K562 (cell line): ENCODE results near the gene MGAT1. TPM values are rescaled to one million over a fixed set of nuclear protein-coding genes. Genes with fewer than 3 reads are reported as not detected.

Experiments
- ATAC-seq: fragments of 200-7000 bp; cut with Tn5 transposase; 3 replicates; pipeline ENCODE4 v1.9.1; 2020; ENCODE audit warnings: moderate library complexity
- BruUV-seq: library from RNA; stranded (reverse); fragments of 400-500 nt; replicated peaks from 2 replicates; lab custom pipeline; 2021; lab: Mats Ljungman, UMichigan
- CTCF ChIA-PET: fragments of 300-600 bp; formaldehyde crosslinking; extraction: SDS; loops from one replicate; lab custom pipeline; 2021; ENCODE audit warnings: low intra/inter-chr PET ratio; lab: Yijun Ruan, JAX
- POLR2A ChIA-PET: fragments of 300-600, 350-650 bp; sonication (Branson Sonifier 250); formaldehyde crosslinking; extraction: SDS; loops from one replicate; lab custom pipeline; 2021; ENCODE audit warnings: antibody characterized with exemption, inconsistent platforms; lab: Yijun Ruan, JAX
- DNase-seq, 4 experiments: peaks; one replicate each; pipeline versions ENCODE4 v3.0.0 to v3.0.0-alpha.2; 2011 to 2018; ENCODE audit warnings: low spot score in 3 of 4, mixed read lengths in 3 of 4; ENCODE audit errors: extremely low read depth in 1 of 4
- FAIRE-seq: peaks from 2 replicates; lab custom pipeline; 2011; peaks lifted over from hg19 to GRCh38; lab: Jason Lieb, UNC
- H2AFZ ChIP-seq: 2 replicates; pipeline ENCODE4 v1.6.0; 2011; ENCODE audit warnings: low read depth, low read length, control low read depth, inconsistent platforms
- H3K27ac ChIP-seq: fragments of 200-600 bp; 3 replicates; pipeline ENCODE4 v1.8.0; 2011; ENCODE audit warnings: low read depth, mild to moderate bottlenecking, control low read depth, inconsistent platforms, low read length, moderate library complexity, mixed read lengths; ENCODE audit errors: extremely low read depth
- H3K27me3 ChIP-seq, 2 experiments: fragments of 300-600 bp in 1 of 2; 2 replicates in 1 of 2; 3 replicates in 1 of 2; pipeline versions ENCODE4 v1.6.0 to v1.8.0; 2011; ENCODE audit warnings: inconsistent platforms in 2 of 2, low read length in 2 of 2, mild to moderate bottlenecking in 1 of 2, mixed read lengths in 1 of 2, moderate library complexity in 1 of 2; ENCODE audit not compliant: control insufficient read depth in 2 of 2, insufficient read depth in 2 of 2
- H3K36me3 ChIP-seq: fragments of 300-600 bp; 3 replicates; pipeline ENCODE4 v1.8.0; 2011; ENCODE audit warnings: mild to moderate bottlenecking, low read length, inconsistent platforms; ENCODE audit not compliant: control insufficient read depth, insufficient read depth
- H3K4me1 ChIP-seq, 2 experiments: fragments of 200-600 bp in 1 of 2; replicated peaks in 1 of 2; 2 replicates in 1 of 2; 3 replicates in 1 of 2; pipeline versions ENCODE4 v1.5.1 to v1.8.0; 2011; ENCODE audit warnings: inconsistent platforms in 2 of 2, low read length in 2 of 2, mild to moderate bottlenecking in 1 of 2, mixed read lengths in 1 of 2, moderate library complexity in 1 of 2; ENCODE audit not compliant: control insufficient read depth in 2 of 2, insufficient read depth in 2 of 2
- H3K4me2 ChIP-seq: 2 replicates; pipeline ENCODE4 v1.6.1; 2011; ENCODE audit warnings: low read length, control low read depth, inconsistent platforms, mixed read lengths; ENCODE audit not compliant: insufficient read depth
- H3K4me3 ChIP-seq: fragments of 200-600 bp; sonication (generic), shearing (Covaris generic); 2 replicates; pipeline ENCODE4 v1.5.1; 2016; ENCODE audit warnings: control low read depth, inconsistent platforms
- H3K79me2 ChIP-seq: fragments of 200-600 bp; 3 replicates; pipeline ENCODE4 v1.8.0; 2011; ENCODE audit warnings: low read length, inconsistent platforms; ENCODE audit not compliant: control insufficient read depth, insufficient read depth
- H3K9ac ChIP-seq, 2 experiments: 2 replicates each; pipeline versions ENCODE4 v1.6.0 to v1.6.1; 2011; ENCODE audit warnings: low read depth in 2 of 2, low read length in 2 of 2, control low read depth in 1 of 2, inconsistent platforms in 1 of 2, mild to moderate bottlenecking in 1 of 2, mixed read lengths in 1 of 2; ENCODE audit not compliant: insufficient read depth in 1 of 2
- H3K9me1 ChIP-seq: one replicate; pipeline ENCODE4 v1.6.0; 2011; ENCODE audit warnings: inconsistent platforms, mild to moderate bottlenecking, low read length, moderate library complexity; ENCODE audit not compliant: control insufficient read depth, insufficient read depth
- H3K9me3 ChIP-seq: replicated peaks from 2 replicates; pipeline ENCODE4 v1.5.1; 2011; ENCODE audit warnings: low read depth, low read length, inconsistent platforms; ENCODE audit not compliant: control insufficient read depth, insufficient read depth
- H4K20me1 ChIP-seq: replicated peaks from 2 replicates; pipeline ENCODE4 v1.6.1; 2011; ENCODE audit warnings: low read length, inconsistent platforms, mixed read lengths; ENCODE audit not compliant: control insufficient read depth, insufficient read depth
- ATF3 ChIP-seq, 2 experiments: fragments of 450-650 bp in 1 of 2; sonication (generic) in 1 of 2; formaldehyde crosslinking in 1 of 2; IDR thresholded peaks in 1 of 2; conservative IDR thresholded peaks in 1 of 2; 2 replicates each; pipeline versions ENCODE4 v1.6.1 to v1.8.1; 2016 to 2023; ENCODE audit warnings: mild to moderate bottlenecking in 2 of 2, moderate library complexity in 2 of 2, inconsistent platforms in 1 of 2, missing genetic modification reagents in 1 of 2
- CBX3 ChIP-seq, 2 experiments: IDR thresholded peaks; 1 replicate in 1 of 2; 2 replicates in 1 of 2; pipeline ENCODE4 v1.6.1; 2012; ENCODE audit warnings: inconsistent platforms in 2 of 2, low read length in 2 of 2, borderline replicate concordance in 1 of 2, control low read depth in 1 of 2
- CTBP1 ChIP-seq: fragments of 450-650 bp; IDR thresholded peaks from 2 replicates; pipeline ENCODE4 v1.6.1; 2016; ENCODE audit warnings: borderline replicate concordance
- HDAC1 ChIP-seq, 2 experiments: fragments of 450-650 bp; IDR thresholded peaks; 2 replicates each; pipeline ENCODE4 v1.6.1; 2016 to 2017; ENCODE audit warnings: inconsistent platforms in 1 of 2, mild to moderate bottlenecking in 1 of 2, moderate library complexity in 1 of 2
- MAX ChIP-seq: sonication (generic); formaldehyde crosslinking; IDR thresholded peaks from 2 replicates; pipeline ENCODE4 v1.9.0; 2022; ENCODE audit warnings: mild to moderate bottlenecking, missing genetic modification reagents
- MED1 ChIP-seq: sonication (generic); formaldehyde crosslinking; IDR thresholded peaks from 2 replicates; pipeline ENCODE4 v1.8.1; 2023; ENCODE audit warnings: missing genetic modification reagents, borderline replicate concordance
- NKRF ChIP-seq: fragments of 450-650 bp; IDR thresholded peaks from 2 replicates; pipeline ENCODE4 v1.6.1; 2016; ENCODE audit warnings: borderline replicate concordance
- POLR2A ChIP-seq: fragments of 450-650 bp; conservative IDR thresholded peaks from 2 replicates; pipeline ENCODE4 v1.6.1; 2016
- POLR3A ChIP-seq: IDR thresholded peaks from 2 replicates; pipeline ENCODE4 v1.6.1; 2011; ENCODE audit warnings: borderline replicate concordance, mild to moderate bottlenecking, moderate library complexity; ENCODE audit not compliant: insufficient read length, insufficient read depth; ENCODE audit errors: extremely low read depth
- SMAD4 ChIP-seq: fragments of 250-450 bp; sonication (Bioruptor Pico); conservative IDR thresholded peaks from 2 replicates; pipeline ENCODE4 v1.8.0; 2021; ENCODE audit warnings: inconsistent platforms, mild to moderate bottlenecking, moderate library complexity
- STAT5A ChIP-seq: IDR thresholded peaks from 2 replicates; pipeline ENCODE4 v1.6.1; 2012; ENCODE audit warnings: low read length, inconsistent platforms, borderline replicate concordance
- TEAD2 ChIP-seq: fragments of 450-650 bp; IDR thresholded peaks from 2 replicates; pipeline ENCODE4 v1.6.1; 2016; ENCODE audit warnings: missing genetic modification characterization, control low read depth, missing compliant biosample characterization
- ZBTB49 ChIP-seq: sonication (generic); formaldehyde crosslinking; IDR thresholded peaks from 2 replicates; pipeline ENCODE4 v1.8.0; 2022; ENCODE audit warnings: missing genetic modification reagents, mild to moderate bottlenecking, borderline replicate concordance
- ZFX ChIP-seq: sonication (generic); formaldehyde crosslinking; IDR thresholded peaks from 2 replicates; pipeline ENCODE4 v1.8.0; 2022; ENCODE audit warnings: mild to moderate bottlenecking, missing genetic modification reagents, moderate library complexity
- WGBS: fragments of 100-300 bp; shearing (Covaris generic); methylation state at CpG from one replicate; pipeline ENCODE4 v1.1.6; 2016; ENCODE audit warnings: low coverage, mixed read lengths; ENCODE audit not compliant: insufficient coverage; ENCODE audit errors: missing lambda C conversion rate; 5-methylcytosine and 5-hydroxymethylcytosine counted together
- in situ Hi-C: fragments of 300-500 bp; cut with MboI; formaldehyde crosslinking; loops from 4 replicates; pipeline ENCODE4 v1.15.0; 2018; ENCODE audit warnings: inconsistent platforms, mixed read lengths
- intact Hi-C: fragments of 100-400 bp; cut with micrococcal nuclease; formaldehyde crosslinking; loops from 2 replicates; pipeline ENCODE4 v1.14.2; 2022
- polyA plus RNA-seq, 8 experiments: library from polyadenylated mRNA; depleted of rRNA in 4 of 8; stranded (reverse) in 5 of 8; unstranded in 3 of 8; fragments of >200 nt; fragmentation: Nextera tagmentation in 2 of 8; fragmentation: Illumina TruSeq in 1 of 8; extraction: Ambion mirVana in 2 of 8; extraction: Trizol in 1 of 8; gene quantifications; 2 replicates each; pipeline versions ENCODE4 v1.2.1 to v1.2.3, GENCODE V29; 2011 to 2014; ENCODE audit warnings: inconsistent platforms in 1 of 8, missing spikeins in 1 of 8
- total RNA-seq, 7 experiments: library from RNA; depleted of rRNA in 6 of 7; stranded (reverse); fragments of >200 nt in 6 of 7; fragmentation: Illumina TruSeq in 2 of 7; extraction: Trizol in 2 of 7; gene quantifications; 2 replicates each; pipeline versions ENCODE4 v1.2.1 to v1.2.3, GENCODE V29; 2011 to 2021; ENCODE audit warnings: low replicate concordance in 1 of 7

Gene MGAT1
- total and polyA plus RNA-seq, 9 of the 15 experiments (the other 6 are each of a cell fraction or from before 2014, with no cell fraction given): 3.9 to 82.7 (median 44.5) TPM

GRCh38 chr5:180809403-180810209 is 7.0 kb upstream of the MGAT1 start:
- Histone ChIP-seq H3K9ac (peak overlapping the region; percentile 88 to 93), H3K27ac (peak overlapping the region; percentile 99), H3K79me2 (peaks cover 63% of the 10 kb centered on the region), H3K27me3 (no peaks in the 10 kb centered on the region), H2AFZ (peak overlapping the region; percentile 100), H3K36me3 (peaks cover 27% of the 10 kb centered on the region; the same call in 2 of the 3 replicates), H3K9me1 (no peaks in the 10 kb centered on the region), H3K9me3 (no peaks in the 10 kb centered on the region), H3K4me2 (peak overlapping the region; percentile 93), H3K4me1 (peaks cover 49 to 60% of the 10 kb centered on the region in 2 experiments), H3K4me3 (peak overlapping the region; percentile 68), H4K20me1 (no peaks in the 10 kb centered on the region)
- ATAC-seq (peak; percentile 84), FAIRE-seq (peak; percentile 99), DNase-seq (peak; percentile 90 to 96 (median 93))
- in situ Hi-C loops (no loop called here), intact Hi-C loops (loop anchor here (10.0 kb wide), 1 partner anchor 215 kb away; no protein-coding TSS in a partner anchor)
- 0% methylated on average over 11 of the region's 40 CpGs for WGBS
- POLR2A ChIA-PET: interaction anchor here (1.0 to 2.3 kb wide), 3 partner anchors 21 to 244 kb away, joined by 3 to 9 read pairs (median 3); no protein-coding TSS in a partner anchor
- BruUV-seq: no TSS peak
- CTCF ChIA-PET: no interaction called here
- 0 out of 2 replicates have a peak, but pooled peaks have one; percentile 7 for TF ChIP-seq SMAD4 (CRISPR knock-in tag)
- no peak for TF ChIP-seq MED1 (CRISPR knock-in tag)
- 0 out of 2 replicates have a peak, but pooled peaks have one; percentile 32 for TF ChIP-seq TEAD2
- TF ChIP-seq CTBP1: 0 out of 2 replicates have a peak, but pooled peaks have one; percentile 1
- TF ChIP-seq HDAC1 (IDR thresholded peaks at IDR 0.05): peak in 1 of 2 experiments; percentile 84; a peak in 2 of 4 replicates
- TF ChIP-seq POLR2A: peak; percentile 51; the same call in 1 of the 2 replicates
- 0 out of 2 replicates have a peak, but pooled peaks have one; percentile 23 for TF ChIP-seq STAT5A
- no peak for TF ChIP-seq ATF3 (IDR thresholded peaks at IDR 0.05)
- 0 out of 2 replicates have a peak, but pooled peaks have one; percentile 48 for TF ChIP-seq ATF3 (CRISPR knock-in tag; conservative IDR thresholded peaks at IDR 0.05)
- no peak for TF ChIP-seq MAX
- peak; percentile 62 for TF ChIP-seq NKRF
- no peak for TF ChIP-seq POLR3A
- peak; percentile 75 for TF ChIP-seq ZFX (CRISPR knock-in tag)
- TF ChIP-seq CBX3 (IDR thresholded peaks at IDR 0.05; ENCODE audit: borderline replicate concordance in 1 of 2, low read length in 2 of 2): peak in 1 of 2 experiments; percentile 51; a peak in 1 of 3 replicates
- TF ChIP-seq ZBTB49 (CRISPR knock-in tag): 0 out of 2 replicates have a peak, but pooled peaks have one; percentile 47
